ENCODE measurements around the gene PPP5C.
"Not testable (repeated sequence)": the region's sequence is repeated elsewhere in the genome, so short reads cannot be mapped to it uniquely, and the experiment has no call there.

PPP5C gene

GRCh38 chr19:46435689-46436088 lies 88.8 kb downstream of the PPP5C start:
- not testable (repeated sequence) for DNase-seq (ENCODE audit: low spot score)
